ENCODE data around the gene ARMC3.

DNA sequence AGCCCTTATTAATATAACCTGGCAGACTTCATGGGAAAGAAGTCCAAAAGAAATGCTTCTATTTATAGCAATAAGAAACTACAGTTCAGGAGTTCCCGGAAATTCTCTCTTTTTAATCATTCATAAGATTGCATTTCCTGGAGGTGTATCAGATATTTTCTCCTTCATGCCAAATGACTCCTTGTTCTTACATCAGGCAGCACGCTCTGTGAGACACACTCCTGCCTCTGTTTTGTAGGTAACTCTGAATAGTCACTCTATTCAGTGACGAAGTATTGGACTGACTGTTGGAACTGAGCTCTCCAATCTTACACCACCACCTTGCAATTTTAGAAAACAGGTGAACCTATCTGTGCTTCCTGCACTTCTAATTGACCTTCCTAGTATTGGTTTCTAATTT is 88.8 kb downstream of the ARMC3 start:
- TF ChIP-seq, protein P1, sequence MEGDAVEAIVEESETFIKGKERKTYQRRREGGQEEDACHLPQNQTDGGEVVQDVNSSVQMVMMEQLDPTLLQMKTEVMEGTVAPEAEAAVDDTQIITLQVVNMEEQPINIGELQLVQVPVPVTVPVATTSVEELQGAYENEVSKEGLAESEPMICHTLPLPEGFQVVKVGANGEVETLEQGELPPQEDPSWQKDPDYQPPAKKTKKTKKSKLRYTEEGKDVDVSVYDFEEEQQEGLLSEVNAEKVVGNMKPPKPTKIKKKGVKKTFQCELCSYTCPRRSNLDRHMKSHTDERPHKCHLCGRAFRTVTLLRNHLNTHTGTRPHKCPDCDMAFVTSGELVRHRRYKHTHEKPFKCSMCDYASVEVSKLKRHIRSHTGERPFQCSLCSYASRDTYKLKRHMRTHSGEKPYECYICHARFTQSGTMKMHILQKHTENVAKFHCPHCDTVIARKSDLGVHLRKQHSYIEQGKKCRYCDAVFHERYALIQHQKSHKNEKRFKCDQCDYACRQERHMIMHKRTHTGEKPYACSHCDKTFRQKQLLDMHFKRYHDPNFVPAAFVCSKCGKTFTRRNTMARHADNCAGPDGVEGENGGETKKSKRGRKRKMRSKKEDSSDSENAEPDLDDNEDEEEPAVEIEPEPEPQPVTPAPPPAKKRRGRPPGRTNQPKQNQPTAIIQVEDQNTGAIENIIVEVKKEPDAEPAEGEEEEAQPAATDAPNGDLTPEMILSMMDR (IDR thresholded peaks at IDR 0.05): no peak
- TF ChIP-seq POLR2A (IDR thresholded peaks at IDR 0.05): no peak

Measured in heart left ventricle (tissue), 13 donors.